Common myeloid progenitor, CD34-positive (primary cell): ENCODE data around the gene PPRC1.

Source experiments
- CTCF ChIA-PET: fragments of 350-600 bp; sonication (Branson Sonifier 250); formaldehyde crosslinking; loops from one replicate; lab custom pipeline; 2021; ENCODE audit warnings: antibody characterized with exemption; lab: Charles Lee
- POLR2A ChIA-PET: fragments of 350-600 bp; sonication (Branson Sonifier 250); formaldehyde crosslinking; loops from one replicate; lab custom pipeline; 2021; ENCODE audit warnings: antibody characterized with exemption; lab: Charles Lee
- DNase-seq, 3 donors: peaks; one replicate each; pipeline versions ENCODE4 v3.0.0 to v3.0.0-alpha.2; 2013
- H3K27ac ChIP-seq, 2 experiments: 1 replicate in 1 of 2; 2 replicates in 1 of 2; pipeline ENCODE4 v1.7.0; 2013; ENCODE audit warnings: inconsistent platforms in 2 of 2, low read length in 2 of 2, mild to moderate bottlenecking in 2 of 2, low read depth in 1 of 2, moderate library complexity in 1 of 2; ENCODE audit not compliant: severe bottlenecking in 2 of 2, insufficient read depth in 1 of 2, poor library complexity in 1 of 2
- H3K27me3 ChIP-seq, 5 experiments: replicated peaks in 2 of 5; 1 replicate in 3 of 5; 2 replicates in 2 of 5; pipeline versions ENCODE4 v1.6.1 to v1.7.0; 2013; ENCODE audit warnings: low read length in 4 of 5, mild to moderate bottlenecking in 2 of 5, moderate library complexity in 2 of 5, inconsistent platforms in 1 of 5; ENCODE audit not compliant: insufficient read depth in 5 of 5, control insufficient read depth in 4 of 5
- H3K36me3 ChIP-seq, 4 experiments: 1 replicate in 2 of 4; 2 replicates in 2 of 4; pipeline versions ENCODE4 v1.6.1 to v1.7.0; 2013; ENCODE audit warnings: low read length in 3 of 4, control low read depth in 1 of 4, mild to moderate bottlenecking in 1 of 4; ENCODE audit not compliant: control insufficient read depth in 4 of 4, insufficient read depth in 4 of 4
- H3K4me1 ChIP-seq, 4 experiments: 1 replicate in 3 of 4; 2 replicates in 1 of 4; pipeline versions ENCODE4 v1.6.1 to v1.7.1; 2013; ENCODE audit warnings: low read length in 3 of 4, mild to moderate bottlenecking in 3 of 4, control low read depth in 1 of 4, inconsistent platforms in 1 of 4, moderate library complexity in 1 of 4; ENCODE audit not compliant: control insufficient read depth in 4 of 4, insufficient read depth in 4 of 4; ENCODE audit errors: control extremely low read depth in 1 of 4
- H3K4me3 ChIP-seq, 7 experiments: 1 replicate in 4 of 7; 2 replicates in 3 of 7; pipeline versions ENCODE4 v1.5.1 to v1.7.0; 2013; ENCODE audit warnings: mild to moderate bottlenecking in 7 of 7, low read length in 6 of 7, moderate library complexity in 6 of 7, inconsistent platforms in 2 of 7, low read depth in 2 of 7, control low read depth in 1 of 7; ENCODE audit not compliant: insufficient read depth in 4 of 7, control insufficient read depth in 1 of 7; ENCODE audit errors: extremely low read depth in 1 of 7
- H3K9me3 ChIP-seq, 5 experiments: 1 replicate in 4 of 5; 2 replicates in 1 of 5; pipeline versions ENCODE4 v1.6.1 to v1.7.1; 2013; ENCODE audit warnings: low read length in 4 of 5, mild to moderate bottlenecking in 2 of 5, inconsistent platforms in 1 of 5, low read depth in 1 of 5, moderate library complexity in 1 of 5; ENCODE audit not compliant: control insufficient read depth in 4 of 5, insufficient read depth in 2 of 5; ENCODE audit errors: control extremely low read depth in 1 of 5
- WGBS: methylation state at CpG from one replicate; pipeline ENCODE4 v1.1.5; 2013; ENCODE audit not compliant: insufficient coverage; 5-methylcytosine and 5-hydroxymethylcytosine counted together

PPRC1 gene

GRCh38 chr10:102101152-102101551 lies 31.7 kb upstream of the PPRC1 start:
- POLR2A ChIA-PET: no interaction called here
- H3K36me3 ChIP-seq: peaks cover 2 to 20% (median 3%) of the 10 kb centered on the region in 4 experiments
- H3K27ac ChIP-seq: no peak overlapping the region
- H3K4me3 ChIP-seq: no peak overlapping the region
- CTCF ChIA-PET: interaction anchor here (0.5 to 2.9 kb wide), 5 partner anchors 10 to 77 kb away, joined by 3 to 22 read pairs (median 6); no protein-coding TSS in a partner anchor
- WGBS: 100% methylated on average over 4 of the region's 5 CpGs
- DNase-seq: no peak
- H3K27me3 ChIP-seq: no peaks in the 10 kb centered on the region
- H3K4me1 ChIP-seq: peaks cover 5 to 18% (median 14%) of the 10 kb centered on the region in 4 experiments
- no peaks in the 10 kb centered on the region for H3K9me3 ChIP-seq

- Histone ChIP-seq H3K27me3 (no peaks in the 10 kb centered on the region), H3K4me1 (peaks cover 5 to 27% (median 17%) of the 10 kb centered on the region in 4 experiments), H3K36me3 (peaks cover 3 to 31% (median 9%) of the 10 kb centered on the region in 4 experiments), H3K4me3 (no peak overlapping the region), H3K9me3 (no peaks in the 10 kb centered on the region), H3K27ac (no peak overlapping the region)
- CTCF ChIA-PET: interaction anchor here (0.8 to 2.9 kb wide), 6 partner anchors 8 to 261 kb away, joined by 3 to 22 read pairs (median 3); no protein-coding TSS in a partner anchor
- WGBS: 85% methylated on average over 1 of the region's 1 CpG
- POLR2A ChIA-PET: no interaction called here
- no peak for DNase-seq
Observed at GRCh38 chr10:102102421-102102820, 30.4 kb upstream of the PPRC1 start.

GRCh38 chr10:102106998-102107397 lies 25.8 kb upstream of the PPRC1 start:
- H3K36me3 ChIP-seq: peaks cover 22 to 69% (median 46%) of the 10 kb centered on the region in 4 experiments

GRCh38 chr10:102109166-102110116 lies 23.4 kb upstream of the PPRC1 start:
- H3K4me1 ChIP-seq: peaks cover 8 to 41% (median 33%) of the 10 kb centered on the region in 4 experiments
- H3K27ac ChIP-seq: peak overlapping the region in 1 of 2 experiments; percentile 30
- ChIA-PET CTCF (interaction anchor here (0.6 to 3.5 kb wide), 5 partner anchors 8 to 72 kb away, joined by 3 to 22 read pairs (median 7); partner anchors contain the start of gene HPS6), POLR2A (no interaction called here)
- WGBS: 95% methylated on average over 18 of the region's 24 CpGs
- no peak overlapping the region for H3K4me3 ChIP-seq
- no peaks in the 10 kb centered on the region for H3K27me3 ChIP-seq
- peaks cover 23 to 64% (median 45%) of the 10 kb centered on the region in 4 experiments for H3K36me3 ChIP-seq
- DNase-seq: no peak
- H3K9me3 ChIP-seq: no peaks in the 10 kb centered on the region

More at GRCh38 chr10:102106998-102107397, 25.8 kb upstream of the PPRC1 start:
- no peak for DNase-seq
- Histone ChIP-seq H3K4me3 (no peak overlapping the region), H3K27me3 (no peaks in the 10 kb centered on the region), H3K27ac (no peak overlapping the region), H3K4me1 (peaks cover 5 to 27% (median 17%) of the 10 kb centered on the region in 4 experiments), H3K9me3 (no peaks in the 10 kb centered on the region)
- ChIA-PET POLR2A (no interaction called here), CTCF (interaction anchor here (1.4 to 2.4 kb wide), 2 partner anchors 25 to 34 kb away, joined by 5 to 7 read pairs; no protein-coding TSS in a partner anchor)
- no CpG with 5 or more reads among the region's 2 CpGs for WGBS

GRCh38 chr10:102111276-102111675 lies 21.6 kb upstream of the PPRC1 start:
- no peaks in the 10 kb centered on the region for H3K9me3 ChIP-seq
- H3K36me3 ChIP-seq: peaks cover 23 to 54% (median 45%) of the 10 kb centered on the region in 4 experiments
- H3K27ac ChIP-seq: no peak overlapping the region
- H3K4me1 ChIP-seq: peaks cover 8 to 45% (median 36%) of the 10 kb centered on the region in 4 experiments
- no peak for DNase-seq
- POLR2A ChIA-PET: interaction anchor here (0.7 kb wide), 1 partner anchor 33 kb away, joined by 3 read pairs; no protein-coding TSS in a partner anchor
- H3K4me3 ChIP-seq: no peak overlapping the region
- 95% methylated on average over 9 of the region's 12 CpGs for WGBS
- H3K27me3 ChIP-seq: no peaks in the 10 kb centered on the region
- CTCF ChIA-PET: interaction anchor here (0.8 to 3.6 kb wide), 9 partner anchors 10 to 71 kb away, joined by 3 to 24 read pairs (median 6); no protein-coding TSS in a partner anchor

GRCh38 chr10:102112210-102112817 lies 20.5 kb upstream of the PPRC1 start:
- Histone ChIP-seq H3K4me1 (peaks cover 12 to 47% (median 43%) of the 10 kb centered on the region in 4 experiments), H3K27ac (peak overlapping the region; percentile 71 to 92), H3K4me3 (peak overlapping the region in 5 of 7 experiments; percentile 78 to 92 (median 85)), H3K27me3 (no peaks in the 10 kb centered on the region), H3K36me3 (peaks cover 23 to 44% (median 38%) of the 10 kb centered on the region in 4 experiments), H3K9me3 (no peaks in the 10 kb centered on the region)
- WGBS: no CpG with 5 or more reads among the region's 3 CpGs
- peak in 2 of 3 donors; percentile 64 to 79 for DNase-seq
- CTCF ChIA-PET: interaction anchor here (0.8 to 3.6 kb wide), 13 partner anchors 10 to 72 kb away, joined by 3 to 24 read pairs (median 5); partner anchors contain the start of gene HPS6
- POLR2A ChIA-PET: no interaction called here
